ENCODE data around the gene FIBIN. TPM values are rescaled to one million over a fixed set of nuclear protein-coding genes. Genes with fewer than 3 reads are reported as not detected.
"Not testable (repeated sequence)": the region's sequence is repeated elsewhere in the genome, so short reads cannot be mapped to it uniquely, and the experiment has no call there.

Gene FIBIN
- total RNA-seq, 1 experiment from 2014 or later, result not detected

- DNase-seq (ENCODE audit: low spot score), result not testable (repeated sequence)
Measured at GRCh38 chr11:26977209-26977608, 16.7 kb upstream of the FIBIN start.

GRCh38 chr11:26983645-26984044, 10.3 kb upstream of the FIBIN start:
- no peak for DNase-seq (ENCODE audit: low spot score)

GRCh38 chr11:26985470-26985869, 8.4 kb upstream of the FIBIN start:
- no peak for DNase-seq (ENCODE audit: low spot score)

GRCh38 chr11:26985943-26986342, 8.0 kb upstream of the FIBIN start:
- DNase-seq (ENCODE audit: low spot score), result no peak

- no peak for DNase-seq (ENCODE audit: low spot score)
Measured at GRCh38 chr11:26987272-26987671, 6.6 kb upstream of the FIBIN start.

GRCh38 chr11:26987731-26988130, 6.2 kb upstream of the FIBIN start:
- no peak for DNase-seq (ENCODE audit: low spot score)

- no peak for DNase-seq (ENCODE audit: low spot score)
Measured at GRCh38 chr11:26992031-26992541, 1.8 kb upstream of the FIBIN start.

GRCh38 chr11:26994631-26995095, 751 bp downstream of the FIBIN start:
- DNase-seq (ENCODE audit: low spot score), result no peak

GRCh38 chr11:26995701-26996460, 2.0 kb downstream of the FIBIN start:
- no peak for DNase-seq (ENCODE audit: low spot score)

GRCh38 chr11:26997378-26997777, 3.5 kb downstream of the FIBIN start:
- no peak for DNase-seq (ENCODE audit: low spot score)

GRCh38 chr11:27001136-27001730, 7.3 kb downstream of the FIBIN start:
- DNase-seq (ENCODE audit: low spot score), result not testable (repeated sequence)

GRCh38 chr11:27002431-27002830, 8.5 kb downstream of the FIBIN start:
- DNase-seq (ENCODE audit: low spot score), result no peak

GRCh38 chr11:27002838-27003237, 8.9 kb downstream of the FIBIN start:
- DNase-seq (ENCODE audit: low spot score), result no peak

GRCh38 chr11:27004103-27004502, 10.2 kb downstream of the FIBIN start:
- no peak for DNase-seq (ENCODE audit: low spot score)

GRCh38 chr11:27008811-27009535, 15.1 kb downstream of the FIBIN start:
- no peak for DNase-seq (ENCODE audit: low spot score)

- no peak for DNase-seq (ENCODE audit: low spot score)
Measured at GRCh38 chr11:27011560-27012233, 17.8 kb downstream of the FIBIN start.

- DNase-seq (ENCODE audit: low spot score), result peak; percentile 42
Measured at GRCh38 chr11:27012234-27012921, 18.5 kb downstream of the FIBIN start.

- no peak for DNase-seq (ENCODE audit: low spot score)
Measured at GRCh38 chr11:27013781-27014361, 20.0 kb downstream of the FIBIN start.

- DNase-seq (ENCODE audit: low spot score), result no peak
Measured at GRCh38 chr11:27018902-27019529, 25.1 kb downstream of the FIBIN start.

- DNase-seq (ENCODE audit: low spot score), result no peak
Measured at GRCh38 chr11:27020751-27021150, 26.8 kb downstream of the FIBIN start.

Measured in A172 (cell line).